Measurements from ENCODE around the gene KCNK10. TPM values are rescaled to one million over a fixed set of nuclear protein-coding genes. Genes with fewer than 3 reads are reported as not detected.

Gene KCNK10
- total RNA-seq, 1 donor from 2014 or later = 0.09 TPM

GRCh38 chr14:88191605-88192004, 131.5 kb downstream of the KCNK10 start:
- no peak for TF ChIP-seq CTCF (IDR thresholded peaks at IDR 0.05)
- no peaks in the 10 kb centered on the region for H3K36me3 ChIP-seq

GRCh38 chr14:88189417-88190191, 133.5 kb downstream of the KCNK10 start:
- Histone ChIP-seq H3K9me3 (no peaks in the 10 kb centered on the region), H3K4me3 (peak overlapping the region; percentile 15), H3K4me1 (no peaks in the 10 kb centered on the region), H3K27me3 (peaks cover 16% of the 10 kb centered on the region), H3K27ac (no peak overlapping the region), H3K36me3 (no peaks in the 10 kb centered on the region)
- DNase-seq (no peak), ATAC-seq (peak; percentile 95)
- intact Hi-C loops (cut with DNase I) = no loop called here
- TF ChIP-seq CTCF (IDR thresholded peaks at IDR 0.05) = peak; percentile 61

More at GRCh38 chr14:88191605-88192004, 131.5 kb downstream of the KCNK10 start:
- Histone ChIP-seq H3K9me3 (no peaks in the 10 kb centered on the region), H3K27ac (no peak overlapping the region), H3K27me3 (peaks cover 30% of the 10 kb centered on the region), H3K4me3 (no peak overlapping the region), H3K4me1 (no peaks in the 10 kb centered on the region)
- intact Hi-C loops (cut with DNase I) = no loop called here
- DNase-seq (no peak), ATAC-seq (no peak)

GRCh38 chr14:88188745-88189416, 134.2 kb downstream of the KCNK10 start:
- H3K27me3 ChIP-seq = peaks cover 11% of the 10 kb centered on the region
- intact Hi-C loops (cut with DNase I) = no loop called here
- DNase-seq (no peak), ATAC-seq (no peak)
- H3K36me3 ChIP-seq = no peaks in the 10 kb centered on the region
- no peaks in the 10 kb centered on the region for H3K9me3 ChIP-seq
- H3K27ac ChIP-seq = no peak overlapping the region
- H3K4me3 ChIP-seq = peak overlapping the region; percentile 15
- no peaks in the 10 kb centered on the region for H3K4me1 ChIP-seq
- no peak for TF ChIP-seq CTCF (IDR thresholded peaks at IDR 0.05)

DNA sequence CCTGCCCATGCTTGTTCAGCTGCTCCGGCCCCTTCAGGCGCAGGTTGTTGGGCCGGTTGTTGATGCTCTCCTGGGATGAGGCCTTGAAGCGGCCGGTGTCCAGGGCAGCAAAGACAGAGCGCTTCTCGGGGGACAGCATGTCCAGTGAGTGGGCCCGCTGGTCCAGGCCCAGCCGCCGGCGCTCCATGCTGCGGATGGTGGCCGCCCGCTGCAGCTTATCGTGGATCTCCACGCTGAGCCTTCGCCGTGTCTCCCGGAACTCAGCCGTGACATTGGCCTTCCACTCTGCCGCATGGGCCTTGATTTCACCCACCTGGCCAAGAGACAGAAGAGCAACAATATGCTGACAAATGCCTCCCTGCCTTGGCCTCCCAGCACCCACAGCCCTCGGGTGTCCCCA, 137.2 kb downstream of the KCNK10 start:
- DNase-seq (no peak), ATAC-seq (no peak)
- no peaks in the 10 kb centered on the region for H3K4me1 ChIP-seq
- H3K9me3 ChIP-seq = no peaks in the 10 kb centered on the region
- no peaks in the 10 kb centered on the region for H3K36me3 ChIP-seq
- H3K4me3 ChIP-seq = no peak overlapping the region
- intact Hi-C loops (cut with DNase I) = no loop called here
- TF ChIP-seq CTCF (IDR thresholded peaks at IDR 0.05) = no peak
- no peaks in the 10 kb centered on the region for H3K27me3 ChIP-seq
- no peak overlapping the region for H3K27ac ChIP-seq

DNA sequence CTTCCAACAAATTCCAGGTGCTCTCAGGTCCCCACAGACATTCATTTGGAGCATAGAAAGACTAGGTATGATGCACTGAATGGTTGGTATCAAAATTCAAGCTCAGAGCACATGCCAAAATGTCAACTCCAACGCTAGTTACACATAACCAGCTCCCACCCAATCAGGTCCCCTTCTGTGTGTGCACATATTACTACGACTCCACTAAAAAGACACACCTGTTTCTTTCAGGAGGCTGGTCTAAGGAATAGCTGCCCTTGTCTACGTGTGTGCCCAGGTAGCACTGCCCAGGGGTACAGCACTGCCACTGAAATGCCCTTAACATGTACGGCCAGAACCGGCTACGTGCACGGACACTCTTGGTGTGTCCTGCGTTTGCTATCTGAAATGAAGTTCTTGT, 138.1 kb downstream of the KCNK10 start:
- no peak for TF ChIP-seq CTCF (IDR thresholded peaks at IDR 0.05)
- no peak for ATAC-seq
- H3K4me1 ChIP-seq = no peaks in the 10 kb centered on the region

More for the DNA sequence above, 138.1 kb downstream of the KCNK10 start:
- H3K36me3 ChIP-seq = no peaks in the 10 kb centered on the region
- no peaks in the 10 kb centered on the region for H3K27me3 ChIP-seq
- H3K4me3 ChIP-seq = no peak overlapping the region
- no peak for DNase-seq
- no peak overlapping the region for H3K27ac ChIP-seq
- no peaks in the 10 kb centered on the region for H3K9me3 ChIP-seq
- intact Hi-C loops (cut with DNase I) = no loop called here

Measured in upper lobe of right lung (tissue), 1 donor.